Mesenchymal stem cell (in vitro differentiated cells and primary cell): Measurements from ENCODE around the gene MSI1. TPM values are rescaled to one million over a fixed set of nuclear protein-coding genes. Genes with fewer than 3 reads are reported as not detected.
A peak's percentile ranks its signal among the peaks of the same experiment; 100 is the strongest.

Experiments
- small RNA-seq: library from polyadenylated mRNA; stranded (forward); fragments of <200 nt; extraction: miRNeasy Mini kit (QIAGEN cat#:217004); gene quantifications from one replicate; pipeline ENCODE3, GENCODE V24; 2013; ENCODE audit warnings: low read depth

MSI1 gene

Small RNA genes within 50 kb of the gene (small RNA-seq; reads per million reads assigned to genes)
- gene RNU4-1 (3,547 reads per million, percentile 99 among the genes with 10 or more reads in this experiment), gene RNU4-2 (959 reads per million, percentile 97 among the genes with 10 or more reads in this experiment), gene RNU6-1088P (not detected)
